ENCODE measurements around the gene HSD17B13. TPM values are rescaled to one million over a fixed set of nuclear protein-coding genes. Genes with fewer than 3 reads are reported as not detected.
A peak's percentile ranks its signal among the peaks of the same experiment; 100 is the strongest.

The HSD17B13 gene
- total and polyA plus RNA-seq, 8 donors = 0.41 to 1.9 (median 0.78) TPM

- no peaks in the 10 kb centered on the region for H3K27me3 ChIP-seq
- no peaks in the 10 kb centered on the region for H3K4me1 ChIP-seq
- ATAC-seq (no peak), DNase-seq (no peak)
- no peaks in the 10 kb centered on the region for H3K9me3 ChIP-seq
- no peak for TF ChIP-seq CTCF (IDR thresholded peaks at IDR 0.05)
- peaks cover 0 to 5% of the 10 kb centered on the region in 2 donors for H3K36me3 ChIP-seq
- intact Hi-C loops (cut with DNase I) = no loop called here
- H3K4me3 ChIP-seq = no peak overlapping the region
- no peak overlapping the region for H3K27ac ChIP-seq
Observed at GRCh38 chr4:87310691-87311335, 11.9 kb downstream of the HSD17B13 start.

DNA sequence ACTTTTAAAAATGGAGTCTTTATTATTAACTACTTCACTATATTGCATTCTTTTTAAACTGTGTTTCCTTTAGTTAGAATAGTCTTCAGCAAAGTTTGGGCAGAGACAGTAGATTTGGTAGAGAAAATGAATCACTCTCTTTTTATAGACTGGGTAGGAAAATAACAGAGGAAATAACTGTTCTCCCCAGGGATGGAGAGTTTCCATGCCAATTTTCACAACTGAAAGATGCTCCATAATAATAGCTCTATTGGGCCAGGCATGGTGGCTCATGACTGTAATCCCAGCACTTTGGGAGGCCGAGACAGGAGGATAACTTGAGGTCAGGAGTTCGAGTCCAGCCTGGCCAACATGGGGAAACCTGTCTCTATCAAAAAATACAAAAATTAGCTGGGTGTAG, 13.1 kb downstream of the HSD17B13 start:
- intact Hi-C loops (cut with DNase I) = no loop called here
- no peak for ATAC-seq
- TF ChIP-seq CTCF (IDR thresholded peaks at IDR 0.05) = no peak

GRCh38 chr4:87306056-87306455, 16.6 kb downstream of the HSD17B13 start:
- intact Hi-C loops (cut with DNase I) = no loop called here

More for the DNA sequence above, 13.1 kb downstream of the HSD17B13 start:
- no peak overlapping the region for H3K27ac ChIP-seq
- H3K36me3 ChIP-seq = peaks cover 0 to 5% of the 10 kb centered on the region in 2 donors
- no peak overlapping the region for H3K4me3 ChIP-seq
- no peaks in the 10 kb centered on the region for H3K27me3 ChIP-seq
- no peaks in the 10 kb centered on the region for H3K9me3 ChIP-seq
- DNase-seq = no peak
- peaks cover 0 to 5% of the 10 kb centered on the region in 2 donors for H3K4me1 ChIP-seq

DNA sequence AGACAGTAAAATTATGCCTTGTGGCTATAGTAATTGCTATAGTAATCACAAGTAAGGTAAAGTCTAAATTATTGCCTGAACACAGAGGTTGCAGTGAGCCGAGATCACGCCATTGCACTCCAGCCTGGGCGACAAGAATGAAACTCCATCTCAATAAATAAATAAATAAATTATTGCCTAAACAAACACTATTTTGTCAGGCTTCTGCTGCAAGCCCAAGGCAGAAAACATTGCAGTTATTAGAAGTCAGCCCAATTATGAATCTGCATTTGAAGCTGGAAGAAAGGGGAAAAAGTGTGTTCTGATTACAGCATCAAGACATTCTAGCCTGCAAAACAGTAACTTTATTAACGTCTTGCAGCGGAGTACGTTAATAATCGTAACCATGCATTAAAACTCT, 17.1 kb downstream of the HSD17B13 start:
- Histone ChIP-seq H3K27me3 (no peaks in the 10 kb centered on the region), H3K36me3 (peaks cover 0 to 5% of the 10 kb centered on the region in 2 donors), H3K4me1 (peaks cover 0 to 5% of the 10 kb centered on the region in 2 donors), H3K27ac (no peak overlapping the region), H3K4me3 (no peak overlapping the region), H3K9me3 (no peaks in the 10 kb centered on the region)
- ATAC-seq (no peak), DNase-seq (no peak)
- TF ChIP-seq CTCF (IDR thresholded peaks at IDR 0.05) = no peak
- intact Hi-C loops (cut with DNase I) = no loop called here

More at GRCh38 chr4:87306056-87306455, 16.6 kb downstream of the HSD17B13 start:
- H3K9me3 ChIP-seq = no peaks in the 10 kb centered on the region
- no peak overlapping the region for H3K27ac ChIP-seq
- peaks cover 0 to 5% of the 10 kb centered on the region in 2 donors for H3K4me1 ChIP-seq
- TF ChIP-seq CTCF (IDR thresholded peaks at IDR 0.05) = no peak
- DNase-seq (no peak), ATAC-seq (no peak)
- H3K27me3 ChIP-seq = no peaks in the 10 kb centered on the region
- H3K36me3 ChIP-seq = peaks cover 0 to 5% of the 10 kb centered on the region in 2 donors
- H3K4me3 ChIP-seq = no peak overlapping the region

- Histone ChIP-seq H3K27me3 (no peaks in the 10 kb centered on the region), H3K9me3 (no peaks in the 10 kb centered on the region), H3K27ac (peak overlapping the region; percentile 65 to 68), H3K36me3 (peaks cover 0 to 3% of the 10 kb centered on the region in 2 donors), H3K4me1 (peaks cover 0 to 5% of the 10 kb centered on the region in 2 donors), H3K4me3 (no peak overlapping the region)
- intact Hi-C loops (cut with DNase I) = no loop called here
- TF ChIP-seq CTCF (IDR thresholded peaks at IDR 0.05) = no peak
- DNase-seq (peak in 1 of 4 donors; percentile 36), ATAC-seq (peak; percentile 92)
Observed at GRCh38 chr4:87304745-87305432, 17.8 kb downstream of the HSD17B13 start.

All from left lung (tissue), 10 donors.